Measurements from ENCODE around the gene GMEB2.
"Not testable (repeated sequence)": the region's sequence is repeated elsewhere in the genome, so short reads cannot be mapped to it uniquely, and the experiment has no call there.

GMEB2 gene

GRCh38 chr20:63587256-63587655 lies 39.6 kb downstream of the GMEB2 start:
- DNase-seq: no peak

DNA sequence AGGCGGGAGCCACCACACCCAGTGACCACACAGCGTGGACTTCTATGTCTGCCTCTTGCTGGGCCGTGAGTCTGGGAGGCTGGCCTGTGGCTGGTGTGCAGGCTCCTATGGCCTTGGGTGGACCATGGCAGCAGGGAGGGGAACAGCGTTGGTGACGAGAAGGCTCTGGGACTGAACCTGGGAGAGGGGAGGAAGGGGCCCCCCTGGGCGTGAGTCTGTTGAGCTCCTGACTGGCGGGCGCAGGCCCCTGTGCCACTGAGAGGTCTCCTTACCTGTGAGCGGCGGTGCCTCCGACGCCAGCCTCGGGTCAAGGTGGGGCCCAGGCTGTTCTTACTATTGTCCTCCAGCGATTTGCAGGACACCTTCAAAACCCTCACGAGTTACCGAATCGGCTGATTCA lies 40.1 kb downstream of the GMEB2 start:
- DNase-seq: no peak

- DNase-seq: no peak
Measured at GRCh38 chr20:63585616-63586565, 41.0 kb downstream of the GMEB2 start.

DNA sequence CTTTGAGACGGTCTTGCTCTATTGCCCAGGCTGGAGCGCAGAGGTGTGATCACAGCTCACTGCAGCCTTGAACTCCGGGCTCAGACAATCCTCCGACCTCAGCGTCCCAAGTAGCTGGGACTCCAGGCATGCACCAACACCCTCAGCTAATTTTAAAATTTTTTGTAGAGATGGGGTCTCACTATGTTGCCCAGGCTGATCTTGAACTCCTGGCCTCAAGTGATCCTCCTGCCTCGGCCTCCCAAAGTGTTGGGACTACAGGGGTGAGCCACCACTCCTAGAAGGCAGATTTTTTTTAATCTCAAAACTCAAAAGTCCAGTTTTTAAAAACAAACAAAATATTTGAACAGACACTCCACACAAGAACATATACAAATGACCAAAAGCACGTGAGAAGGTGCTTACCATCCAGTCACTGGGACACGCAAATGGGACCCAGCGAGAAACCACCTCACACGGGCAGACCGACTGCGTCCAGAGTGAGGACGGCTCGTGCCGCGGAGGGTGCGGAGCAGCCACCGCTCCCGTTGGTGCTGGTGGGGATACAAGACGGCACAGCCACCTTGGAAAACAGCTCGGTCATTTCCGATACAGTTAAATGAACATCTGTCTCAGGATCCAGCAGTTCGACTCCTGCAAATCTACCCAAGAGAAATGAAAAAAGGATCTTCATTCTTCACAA lies 44.4 kb downstream of the GMEB2 start:
- peak; percentile 76 for DNase-seq

- DNase-seq: peak; percentile 81
Measured at GRCh38 chr20:63580796-63581461, 46.0 kb downstream of the GMEB2 start.

DNA sequence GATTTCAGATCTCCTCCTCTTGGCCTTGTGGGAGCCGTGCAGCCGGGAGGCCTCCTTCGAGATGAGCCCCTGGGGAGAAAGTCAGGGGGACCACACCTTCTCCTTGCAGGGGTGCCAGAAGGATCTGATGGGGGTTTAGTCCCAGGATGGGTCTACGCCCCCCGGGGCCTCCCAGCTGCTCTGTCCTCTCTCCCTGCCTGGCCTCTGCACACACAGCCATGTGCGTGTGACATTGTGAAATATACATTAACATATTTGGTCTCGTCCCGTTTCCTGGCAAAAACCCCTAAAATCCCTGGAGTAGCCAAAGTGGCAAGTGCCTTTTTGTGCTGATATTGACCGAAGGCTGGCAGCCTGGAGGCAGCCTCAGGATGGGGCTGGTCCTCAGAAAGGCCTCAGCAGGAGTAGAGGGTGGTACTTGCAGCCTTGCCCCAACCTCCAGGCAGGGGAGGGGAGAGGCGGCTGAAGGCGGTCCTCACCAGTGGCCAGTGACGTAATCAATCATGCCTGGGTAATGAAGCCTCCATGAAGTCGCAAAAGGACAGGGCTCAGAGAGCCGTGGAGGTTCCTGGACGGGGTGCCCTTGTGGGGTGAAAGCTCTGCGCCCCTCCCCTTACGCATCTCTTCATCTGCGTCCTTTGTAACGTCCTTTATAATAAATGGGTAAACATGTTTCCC lies 47.7 kb downstream of the GMEB2 start:
- DNase-seq: no peak

GRCh38 chr20:63578224-63579016 lies 48.5 kb downstream of the GMEB2 start:
- peak; percentile 19 for DNase-seq

DNA sequence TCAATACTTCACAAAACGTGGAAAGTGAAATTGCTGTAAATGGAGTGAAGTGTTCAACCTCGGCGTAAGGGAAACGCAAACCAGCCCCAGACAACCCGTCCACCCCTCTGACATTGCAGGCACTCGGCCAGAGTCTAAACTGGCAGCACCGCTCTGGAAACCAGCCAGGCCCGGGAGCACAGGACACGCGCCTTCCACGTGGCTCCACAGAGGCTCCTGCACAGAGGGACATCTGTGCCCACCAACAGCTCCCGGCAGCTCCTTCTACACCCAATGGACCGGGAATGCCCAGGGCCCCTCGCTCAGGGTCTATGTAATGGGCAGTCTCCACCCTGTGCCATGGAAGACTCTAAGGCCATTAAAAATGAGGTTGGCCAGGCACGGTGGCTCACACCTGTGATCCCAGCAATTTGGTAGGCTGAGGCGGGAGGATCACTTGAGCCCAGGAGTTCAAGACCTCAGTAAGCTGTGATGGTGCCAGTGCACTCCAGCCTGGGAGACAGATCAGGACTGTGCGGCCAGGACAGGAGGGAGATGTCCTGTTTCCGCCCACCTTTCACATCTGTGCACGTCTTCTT lies 49.5 kb downstream of the GMEB2 start:
- DNase-seq: no peak

GRCh38 chr20:63576311-63576710 lies 50.6 kb downstream of the GMEB2 start:
- no peak for DNase-seq

DNA sequence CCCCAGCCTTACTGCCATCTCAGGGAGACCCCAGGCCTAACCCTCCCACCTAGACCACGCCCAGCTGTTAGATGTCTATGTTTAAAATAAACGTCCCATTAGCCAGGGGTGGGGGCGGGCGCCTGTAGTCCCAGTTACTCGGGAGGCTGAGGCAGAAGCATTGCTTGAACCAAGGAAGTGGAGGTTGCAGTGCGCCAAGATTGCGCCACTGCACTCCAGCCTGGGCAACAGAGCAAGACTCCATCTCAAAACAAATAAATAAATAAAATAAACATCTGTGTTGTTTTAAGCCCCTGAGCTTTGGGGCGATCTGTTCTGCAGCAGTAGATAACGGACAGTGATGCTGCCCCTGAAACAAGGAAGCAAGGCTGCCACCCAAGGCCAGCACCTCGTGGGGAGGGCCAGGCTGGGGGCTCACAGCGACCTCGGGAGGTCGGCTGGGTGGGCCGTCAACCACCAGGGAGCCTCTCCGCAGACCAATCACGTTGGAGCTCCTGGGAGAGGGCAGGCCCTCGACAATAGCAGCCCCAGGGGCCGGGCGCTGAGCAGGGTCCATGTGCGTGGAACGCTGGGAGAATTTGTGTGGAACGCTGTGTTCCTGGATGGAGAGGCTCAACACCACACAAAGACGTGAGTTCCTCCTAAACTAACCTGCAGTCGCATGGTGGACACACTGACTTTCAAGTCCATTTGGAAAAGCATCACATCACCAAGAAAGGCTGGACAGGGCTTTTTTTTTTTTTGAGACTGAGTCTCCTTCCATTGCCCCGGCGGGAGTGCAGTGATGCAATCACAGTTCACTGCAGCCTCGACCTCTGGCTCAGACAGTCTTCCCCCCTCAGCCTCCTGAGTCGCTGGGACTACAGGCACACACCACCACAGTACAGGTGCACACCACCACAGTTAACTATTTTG lies 51.8 kb downstream of the GMEB2 start:
- no peak for DNase-seq

GRCh38 chr20:63574156-63574828 lies 52.6 kb downstream of the GMEB2 start, which contains the start of gene HELZ2:
Gene HELZ2, minus strand, starts transcription at chr20:63574239. Its CDS starts 1,854 bp downstream, at chr20:63572385.
- peak; percentile 84 for DNase-seq

GRCh38 chr20:63573647-63574131 lies 53.2 kb downstream of the GMEB2 start:
- DNase-seq: no peak

GRCh38 chr20:63572788-63573646 lies 53.9 kb downstream of the GMEB2 start:
- DNase-seq: peak; percentile 34

DNA sequence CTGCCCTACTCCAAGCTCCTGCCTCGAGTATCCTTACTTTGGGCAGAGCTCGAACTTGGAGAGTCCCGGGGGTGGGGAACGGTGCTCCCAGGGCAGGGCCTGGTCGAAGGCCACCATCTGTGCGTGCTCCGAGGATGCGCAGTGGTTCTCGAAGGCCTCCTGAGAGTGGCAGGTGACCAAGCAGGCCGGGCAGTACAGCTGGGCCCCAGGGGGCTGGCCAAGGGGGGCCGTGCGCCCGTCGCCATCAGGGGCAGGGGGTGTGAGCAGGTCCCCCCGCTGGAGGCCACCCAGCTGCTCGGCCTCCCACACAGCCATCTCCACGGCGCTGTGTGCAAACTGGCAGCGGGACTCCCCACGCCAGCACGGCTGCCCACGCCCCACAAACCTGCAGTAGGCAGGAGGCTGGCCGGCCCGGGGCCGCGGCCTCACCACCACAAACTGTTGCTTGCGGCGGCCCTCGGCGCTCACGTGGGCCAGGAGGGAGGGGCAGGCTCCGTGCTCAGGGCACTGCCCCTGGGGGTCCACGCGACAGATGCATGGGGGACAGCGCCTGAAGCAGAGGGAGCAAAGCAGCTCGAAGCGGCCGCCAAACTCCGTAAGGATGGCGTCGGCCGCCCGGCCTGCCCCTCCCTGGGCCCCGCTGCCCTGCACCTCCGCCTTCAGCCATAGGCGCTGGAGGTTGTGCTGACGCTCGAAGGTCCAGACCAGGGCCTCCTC lies 54.7 kb downstream of the GMEB2 start:
- DNase-seq: no peak

DNA sequence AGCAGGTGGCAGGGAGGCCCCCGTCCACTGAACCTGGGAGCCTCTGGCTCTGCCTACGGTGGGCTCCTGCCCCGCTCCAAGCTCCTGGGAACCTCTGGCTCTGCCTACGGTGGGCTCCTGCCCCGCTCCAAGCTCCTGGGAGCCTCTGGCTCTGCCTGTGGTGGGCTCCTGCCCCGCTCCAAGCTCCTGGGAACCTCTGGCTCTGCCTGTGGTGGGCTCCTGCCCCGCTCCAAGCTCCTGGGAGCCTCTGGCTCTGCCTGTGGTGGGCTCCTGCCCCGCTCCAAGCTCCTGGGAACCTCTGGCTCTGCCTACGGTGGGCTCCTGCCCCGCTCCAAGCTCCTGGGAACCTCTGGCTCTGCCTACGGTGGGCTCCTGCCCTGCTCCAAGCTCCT lies 55.8 kb downstream of the GMEB2 start:
- DNase-seq: not testable (repeated sequence)

- DNase-seq: no peak
Measured at GRCh38 chr20:63570281-63571086, 56.4 kb downstream of the GMEB2 start.

Measured in DMS53 (cell line).